ENCODE results near the gene NUP210.
A peak's percentile ranks its signal among the peaks of the same experiment; 100 is the strongest.

NUP210 gene

DNA sequence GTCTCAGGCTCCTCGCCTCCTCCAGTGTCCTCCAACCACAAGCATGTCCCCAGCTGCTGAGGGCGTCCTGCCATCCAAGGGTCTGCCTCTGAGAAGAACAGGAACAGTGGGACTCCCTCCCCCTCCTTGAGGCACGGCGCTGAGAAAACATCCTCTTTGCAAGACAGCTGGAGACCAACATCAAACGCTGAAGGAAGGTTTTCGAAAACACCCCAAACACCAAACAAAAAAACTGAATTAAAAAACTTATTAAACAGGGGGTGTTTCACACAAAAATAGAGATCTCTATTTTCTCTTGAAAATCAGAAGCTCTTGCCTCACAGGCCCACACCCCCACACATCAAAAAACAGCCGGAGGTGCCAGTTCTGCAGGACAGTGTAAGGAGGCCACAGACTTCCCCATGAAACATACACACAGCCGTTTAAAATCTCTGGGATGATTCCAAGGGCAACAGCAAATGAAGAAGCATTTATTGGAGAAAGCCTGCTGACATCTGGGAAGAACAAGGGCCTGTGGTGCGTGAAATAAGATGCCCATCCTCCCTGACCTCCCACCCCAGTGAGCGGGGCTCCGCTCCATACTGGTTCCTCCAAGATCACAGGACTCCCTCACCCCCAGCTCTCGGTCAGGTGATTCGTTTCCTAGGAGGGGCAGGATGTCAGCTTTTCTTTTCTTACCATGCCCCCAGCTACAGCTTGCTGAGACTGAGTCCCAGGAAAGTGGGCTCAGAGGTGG, 71.3 kb downstream of the NUP210 start:
- H3K4me3 ChIP-seq (ENCODE audit: low read length): no peak overlapping the region
- no peaks in the 10 kb centered on the region for H3K9me3 ChIP-seq (ENCODE audit: control insufficient read depth, insufficient read depth, low read length)
- H3K4me1 ChIP-seq (ENCODE audit: control insufficient read depth, insufficient read depth, low read length): peaks cover 22% of the 10 kb centered on the region
- H3K27ac ChIP-seq (ENCODE audit: low read length): peak overlapping the region; percentile 22
- DNase-seq (ENCODE audit: low read depth, low spot score): no peak
- WGBS (ENCODE audit: insufficient coverage, insufficient read length): no CpG with 5 or more reads among the region's 13 CpGs
- peaks cover 8% of the 10 kb centered on the region for H3K36me3 ChIP-seq (ENCODE audit: control insufficient read depth, insufficient read depth, low read length)
- no peaks in the 10 kb centered on the region for H3K27me3 ChIP-seq (ENCODE audit: control insufficient read depth, insufficient read depth, low read length)

DNA sequence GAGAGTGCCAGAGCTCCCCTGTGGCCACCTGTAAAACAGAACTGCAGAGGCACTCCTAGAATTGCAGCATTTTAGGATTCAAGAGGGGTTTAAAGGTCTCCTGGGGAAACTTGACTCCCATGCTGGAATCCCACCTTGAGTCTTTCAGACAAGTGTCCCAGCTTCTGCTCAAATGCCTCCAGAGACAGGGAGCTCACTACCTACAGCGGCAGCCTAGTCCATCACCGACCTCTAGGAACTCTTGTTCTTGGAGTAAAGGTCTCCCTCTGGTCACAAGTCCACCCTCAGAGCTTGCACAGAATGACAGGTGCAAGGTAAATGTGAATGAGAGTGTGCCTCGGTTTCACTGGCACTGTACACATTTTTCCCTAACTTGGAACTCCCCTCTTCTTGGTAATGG, 72.0 kb downstream of the NUP210 start:
- Histone ChIP-seq H3K36me3 (ENCODE audit: control insufficient read depth, insufficient read depth, low read length) (peaks cover 3% of the 10 kb centered on the region; the same call in 1 of the 2 replicates), H3K9me3 (ENCODE audit: control insufficient read depth, insufficient read depth, low read length) (no peaks in the 10 kb centered on the region), H3K27me3 (ENCODE audit: control insufficient read depth, insufficient read depth, low read length) (no peaks in the 10 kb centered on the region), H3K4me1 (ENCODE audit: control insufficient read depth, insufficient read depth, low read length) (peaks cover 22% of the 10 kb centered on the region), H3K27ac (ENCODE audit: low read length) (peak overlapping the region; percentile 98), H3K4me3 (ENCODE audit: low read length) (no peak overlapping the region)
- DNase-seq (ENCODE audit: low read depth, low spot score): no peak
- WGBS (ENCODE audit: insufficient coverage, insufficient read length): no CpG with 5 or more reads among the region's 3 CpGs

DNA sequence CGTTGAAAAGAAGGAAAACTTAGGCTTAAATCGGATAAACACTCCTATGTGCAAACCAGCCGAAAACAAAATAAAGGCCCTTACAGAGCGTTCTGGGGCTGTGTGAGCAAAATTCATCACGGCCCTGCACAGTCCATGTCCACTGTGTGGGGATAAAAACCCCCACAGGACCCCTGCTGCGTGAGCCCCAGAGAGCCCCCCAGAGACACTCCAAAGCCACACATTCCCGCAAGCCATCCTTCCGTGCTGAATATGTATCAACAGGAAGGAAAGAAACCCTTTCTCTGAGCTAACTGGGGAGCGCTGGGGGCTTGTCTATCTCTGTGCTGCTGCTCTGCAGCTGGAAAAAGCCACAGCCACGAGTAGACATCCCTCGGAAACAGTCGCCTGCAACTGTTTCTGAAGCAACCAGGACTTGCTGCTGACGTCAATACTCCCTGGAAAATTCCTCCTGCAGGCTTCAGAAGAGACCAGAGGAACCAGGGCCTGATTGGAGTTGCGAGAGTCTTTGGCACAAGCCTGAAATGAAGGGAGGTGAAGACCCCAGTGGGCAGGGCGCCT, 72.7 kb downstream of the NUP210 start:
- WGBS (ENCODE audit: insufficient coverage, insufficient read length): no CpG with 5 or more reads among the region's 15 CpGs
- Histone ChIP-seq H3K4me1 (ENCODE audit: control insufficient read depth, insufficient read depth, low read length) (peaks cover 22% of the 10 kb centered on the region), H3K36me3 (ENCODE audit: control insufficient read depth, insufficient read depth, low read length) (no peaks in the 10 kb centered on the region; the same call in 1 of the 2 replicates), H3K27me3 (ENCODE audit: control insufficient read depth, insufficient read depth, low read length) (no peaks in the 10 kb centered on the region), H3K27ac (ENCODE audit: low read length) (peak overlapping the region; percentile 98), H3K4me3 (ENCODE audit: low read length) (no peak overlapping the region), H3K9me3 (ENCODE audit: control insufficient read depth, insufficient read depth, low read length) (no peaks in the 10 kb centered on the region)
- no peak for DNase-seq (ENCODE audit: low read depth, low spot score)

DNA sequence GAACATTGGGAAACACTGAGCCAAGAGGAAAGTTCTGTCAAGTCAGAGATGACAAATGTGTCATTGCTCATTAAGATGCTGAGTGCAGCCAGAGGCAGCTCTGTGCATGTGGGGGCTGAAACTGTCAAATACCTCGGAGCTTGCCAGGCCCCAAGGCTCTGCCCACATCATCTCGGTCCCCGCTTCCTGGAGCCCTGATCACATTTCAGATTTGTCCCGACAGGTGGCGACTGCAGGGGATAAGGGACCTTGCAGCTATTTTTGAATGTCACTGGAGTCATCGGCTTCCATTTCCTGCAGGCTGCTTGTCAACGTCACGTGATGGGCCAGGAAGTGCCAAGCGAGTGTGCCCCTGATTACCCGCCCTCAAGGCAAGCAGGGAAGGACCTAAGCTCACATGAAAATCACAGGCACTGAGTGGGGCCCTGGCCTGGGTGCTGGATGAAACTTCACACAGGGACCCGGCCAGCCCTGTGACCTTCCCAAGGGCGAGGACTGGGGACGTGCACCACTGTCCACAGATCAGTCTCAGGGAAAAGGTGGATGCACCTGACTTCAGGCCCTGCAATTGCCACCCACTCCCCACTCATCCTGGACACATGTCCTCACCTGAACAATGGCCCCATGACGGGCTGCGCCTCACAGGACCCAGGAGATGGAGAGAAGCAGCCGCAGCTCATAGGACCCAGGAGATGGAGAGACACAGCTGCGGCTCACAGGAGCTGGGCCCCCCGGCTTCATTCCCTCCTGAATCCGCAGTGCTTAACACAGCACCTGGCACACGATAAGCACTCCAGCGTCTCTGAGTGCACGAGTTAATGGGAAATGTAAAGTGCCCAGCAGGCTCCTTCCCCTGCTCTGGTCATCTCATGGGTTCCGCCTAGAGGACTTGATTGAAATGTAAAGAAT, 73.4 kb downstream of the NUP210 start:
- Histone ChIP-seq H3K36me3 (ENCODE audit: control insufficient read depth, insufficient read depth, low read length) (no peaks in the 10 kb centered on the region; the same call in 1 of the 2 replicates), H3K27ac (ENCODE audit: low read length) (peak overlapping the region; percentile 20), H3K9me3 (ENCODE audit: control insufficient read depth, insufficient read depth, low read length) (no peaks in the 10 kb centered on the region), H3K27me3 (ENCODE audit: control insufficient read depth, insufficient read depth, low read length) (no peaks in the 10 kb centered on the region), H3K4me1 (ENCODE audit: control insufficient read depth, insufficient read depth, low read length) (peaks cover 22% of the 10 kb centered on the region), H3K4me3 (ENCODE audit: low read length) (no peak overlapping the region)
- DNase-seq (ENCODE audit: low read depth, low spot score): no peak
- no CpG with 5 or more reads among the region's 23 CpGs for WGBS (ENCODE audit: insufficient coverage, insufficient read length)

DNA sequence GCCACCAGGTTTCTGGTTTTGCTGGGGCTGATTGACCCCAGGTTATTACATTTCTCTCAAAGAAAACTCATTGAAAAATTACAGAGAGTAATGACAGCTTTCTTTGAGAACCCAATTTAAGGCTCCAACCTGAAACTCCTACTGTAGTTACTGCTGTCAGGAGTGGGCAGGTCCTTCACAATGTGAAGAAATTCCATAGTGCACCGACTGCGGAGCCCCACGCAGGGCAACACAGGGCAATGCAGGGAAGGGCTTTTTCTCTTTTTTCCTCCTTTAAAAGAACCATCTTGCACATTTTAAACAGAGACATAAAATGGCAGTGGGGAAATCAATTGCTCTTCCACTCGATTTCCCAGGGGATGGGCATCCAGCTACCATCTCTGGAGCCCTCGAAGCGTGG, 74.3 kb downstream of the NUP210 start:
- Histone ChIP-seq H3K36me3 (ENCODE audit: control insufficient read depth, insufficient read depth, low read length) (no peaks in the 10 kb centered on the region), H3K4me1 (ENCODE audit: control insufficient read depth, insufficient read depth, low read length) (peaks cover 22% of the 10 kb centered on the region)
- WGBS (ENCODE audit: insufficient coverage, insufficient read length): no CpG with 5 or more reads among the region's 6 CpGs

DNA sequence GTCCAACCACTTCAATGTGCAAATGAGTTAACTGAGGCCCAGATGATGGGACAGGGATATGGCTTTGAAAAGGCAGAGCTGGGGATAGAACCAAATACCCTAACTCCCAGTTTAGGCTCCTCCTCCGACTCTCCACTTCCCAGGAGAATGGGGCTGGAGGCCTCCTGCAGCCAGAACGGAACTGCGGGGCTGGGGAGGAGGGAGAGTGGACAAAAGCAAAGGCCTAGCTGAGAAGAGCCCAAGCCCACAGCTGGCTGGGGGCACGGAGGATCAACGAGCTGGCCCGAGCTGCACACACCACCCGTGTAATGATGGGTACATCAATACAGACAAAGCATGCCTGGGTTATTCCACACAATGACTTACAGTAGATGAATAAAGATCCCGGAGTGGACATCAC, 74.8 kb downstream of the NUP210 start:
- no CpG with 5 or more reads among the region's 8 CpGs for WGBS (ENCODE audit: insufficient coverage, insufficient read length)
- Histone ChIP-seq H3K36me3 (ENCODE audit: control insufficient read depth, insufficient read depth, low read length) (no peaks in the 10 kb centered on the region), H3K27ac (ENCODE audit: low read length) (no peak overlapping the region), H3K27me3 (ENCODE audit: control insufficient read depth, insufficient read depth, low read length) (no peaks in the 10 kb centered on the region), H3K9me3 (ENCODE audit: control insufficient read depth, insufficient read depth, low read length) (no peaks in the 10 kb centered on the region), H3K4me1 (ENCODE audit: control insufficient read depth, insufficient read depth, low read length) (peaks cover 22% of the 10 kb centered on the region), H3K4me3 (ENCODE audit: low read length) (no peak overlapping the region)
- no peak for DNase-seq (ENCODE audit: low read depth, low spot score)

More for the DNA sequence above, 74.3 kb downstream of the NUP210 start:
- H3K4me3 ChIP-seq (ENCODE audit: low read length): no peak overlapping the region
- no peak overlapping the region for H3K27ac ChIP-seq (ENCODE audit: low read length)
- no peaks in the 10 kb centered on the region for H3K27me3 ChIP-seq (ENCODE audit: control insufficient read depth, insufficient read depth, low read length)
- no peak for DNase-seq (ENCODE audit: low read depth, low spot score)
- H3K9me3 ChIP-seq (ENCODE audit: control insufficient read depth, insufficient read depth, low read length): no peaks in the 10 kb centered on the region

DNA sequence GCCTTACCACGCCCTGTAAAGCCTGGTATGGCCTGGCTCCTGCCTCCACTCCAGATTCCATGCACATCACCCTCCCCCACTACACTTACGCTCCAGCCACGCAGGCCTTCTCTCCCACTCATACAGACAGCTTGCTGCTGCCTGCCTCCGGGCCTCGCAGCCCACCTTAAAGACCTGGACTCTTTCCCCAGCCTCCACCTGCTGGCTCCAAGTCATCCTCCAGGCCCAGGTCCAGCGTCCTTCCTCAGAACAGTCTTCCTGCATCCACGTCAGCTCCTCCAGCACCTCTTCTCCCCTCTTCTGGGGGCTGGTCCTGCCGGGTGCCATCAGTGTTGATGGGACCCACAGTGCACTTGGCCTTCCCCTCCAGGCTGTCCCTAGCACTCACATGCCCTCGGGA, 75.5 kb downstream of the NUP210 start:
- WGBS (ENCODE audit: insufficient coverage, insufficient read length): no CpG with 5 or more reads among the region's 9 CpGs
- peaks cover 22% of the 10 kb centered on the region for H3K4me1 ChIP-seq (ENCODE audit: control insufficient read depth, insufficient read depth, low read length)
- H3K27ac ChIP-seq (ENCODE audit: low read length): no peak overlapping the region

DNA sequence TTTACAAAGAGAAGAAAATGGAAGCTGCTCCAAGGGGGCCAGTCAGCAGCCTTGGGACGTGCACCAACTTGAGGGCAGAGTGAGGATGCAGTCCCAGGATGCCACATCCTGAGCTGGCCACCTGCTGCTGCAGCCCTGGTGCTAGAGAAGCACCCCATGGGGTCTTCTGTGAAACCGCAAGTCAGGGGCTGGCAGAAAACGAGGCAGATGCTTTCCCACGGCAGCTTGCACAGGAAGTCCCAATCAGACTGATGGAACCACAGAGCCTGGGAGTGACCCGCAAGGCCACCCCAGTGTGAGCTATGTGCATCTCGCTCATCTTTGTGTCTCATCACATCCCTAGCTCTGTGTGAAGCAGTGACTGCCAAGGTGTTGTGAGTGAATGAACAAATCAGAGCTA, 76.5 kb downstream of the NUP210 start:
- peaks cover 16% of the 10 kb centered on the region for H3K4me1 ChIP-seq (ENCODE audit: control insufficient read depth, insufficient read depth, low read length)
- no peak overlapping the region for H3K27ac ChIP-seq (ENCODE audit: low read length)
- no peak for DNase-seq (ENCODE audit: low read depth, low spot score)
- no CpG with 5 or more reads among the region's 6 CpGs for whole genome bisulfite sequencing (ENCODE audit: insufficient coverage, insufficient read length)
- no peaks in the 10 kb centered on the region for H3K9me3 ChIP-seq (ENCODE audit: control insufficient read depth, insufficient read depth, low read length)
- no peaks in the 10 kb centered on the region for H3K27me3 ChIP-seq (ENCODE audit: control insufficient read depth, insufficient read depth, low read length)
- peaks cover 5% of the 10 kb centered on the region; the same call in 1 of the 2 replicates for H3K36me3 ChIP-seq (ENCODE audit: control insufficient read depth, insufficient read depth, low read length)
- H3K4me3 ChIP-seq (ENCODE audit: low read length): no peak overlapping the region

More for the DNA sequence above, 75.5 kb downstream of the NUP210 start:
- Histone ChIP-seq H3K36me3 (ENCODE audit: control insufficient read depth, insufficient read depth, low read length) (peaks cover 4% of the 10 kb centered on the region; the same call in 1 of the 2 replicates), H3K27me3 (ENCODE audit: control insufficient read depth, insufficient read depth, low read length) (no peaks in the 10 kb centered on the region), H3K4me3 (ENCODE audit: low read length) (no peak overlapping the region), H3K9me3 (ENCODE audit: control insufficient read depth, insufficient read depth, low read length) (no peaks in the 10 kb centered on the region)
- DNase-seq (ENCODE audit: low read depth, low spot score): no peak

DNA sequence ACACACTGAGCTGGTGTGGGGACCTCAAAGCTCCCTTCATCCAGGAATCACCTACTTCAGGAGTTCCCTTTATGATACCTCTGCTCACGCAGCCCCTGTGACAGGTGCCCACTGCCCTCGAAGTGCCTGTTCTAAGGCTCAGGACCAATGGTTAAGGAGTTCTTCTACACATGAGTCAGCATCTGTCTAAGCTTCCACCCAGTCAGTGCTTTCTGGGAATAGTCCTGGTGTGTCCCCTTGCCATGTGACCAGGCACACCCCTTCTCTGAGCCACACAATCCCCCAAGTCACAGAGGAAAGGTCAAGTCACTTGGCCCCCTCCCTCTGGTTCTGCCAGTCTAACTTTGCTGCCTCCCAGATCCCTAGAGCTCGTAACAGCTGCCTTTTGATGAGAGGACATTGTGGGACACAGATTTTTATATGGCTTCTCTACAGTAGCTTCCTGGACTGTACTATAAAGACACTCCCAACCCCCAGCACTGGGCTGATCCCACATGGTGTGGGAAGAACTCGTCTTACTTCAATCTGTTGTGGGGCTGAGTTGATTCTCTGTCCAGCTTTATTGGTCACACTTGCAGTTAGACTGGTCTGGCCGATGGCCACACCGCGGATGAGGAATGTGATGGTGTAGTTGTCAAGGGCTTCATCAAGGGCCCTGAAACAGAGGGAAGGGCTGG, 78.8 kb downstream of the NUP210 start:
- no CpG with 5 or more reads among the region's 7 CpGs for WGBS (ENCODE audit: insufficient coverage, insufficient read length)
- no peak overlapping the region for H3K27ac ChIP-seq (ENCODE audit: low read length)
- no peaks in the 10 kb centered on the region for H3K9me3 ChIP-seq (ENCODE audit: control insufficient read depth, insufficient read depth, low read length)
- H3K4me1 ChIP-seq (ENCODE audit: control insufficient read depth, insufficient read depth, low read length): peaks cover 6% of the 10 kb centered on the region
- H3K27me3 ChIP-seq (ENCODE audit: control insufficient read depth, insufficient read depth, low read length): no peaks in the 10 kb centered on the region
- DNase-seq (ENCODE audit: low read depth, low spot score): no peak
- no peak overlapping the region for H3K4me3 ChIP-seq (ENCODE audit: low read length)
- peaks cover 7% of the 10 kb centered on the region for H3K36me3 ChIP-seq (ENCODE audit: control insufficient read depth, insufficient read depth, low read length)

DNA sequence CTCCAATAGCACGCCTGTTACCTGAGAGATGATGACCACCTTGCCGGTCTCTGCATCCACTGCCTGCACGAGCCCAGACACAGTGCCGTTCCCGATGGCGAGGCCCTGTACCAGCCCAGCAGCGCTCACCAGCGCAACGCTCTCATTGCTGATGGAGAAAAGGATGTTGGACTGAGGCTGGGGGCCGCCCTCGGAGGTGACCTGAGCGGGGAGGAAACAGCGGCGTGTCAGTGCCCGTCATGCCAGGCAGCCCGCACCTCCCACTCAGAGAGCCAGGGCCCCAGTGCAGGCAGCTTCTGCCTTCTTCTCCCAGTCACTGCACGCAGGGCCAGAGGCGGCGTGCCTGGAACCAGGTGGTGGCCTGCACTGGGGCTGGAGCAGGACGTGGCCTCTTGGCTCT, 80.3 kb downstream of the NUP210 start:
- no CpG with 5 or more reads among the region's 20 CpGs for WGBS (ENCODE audit: insufficient coverage, insufficient read length)
- no peak overlapping the region for H3K4me3 ChIP-seq (ENCODE audit: low read length)
- peaks cover 14% of the 10 kb centered on the region for H3K36me3 ChIP-seq (ENCODE audit: control insufficient read depth, insufficient read depth, low read length)
- no peaks in the 10 kb centered on the region for H3K27me3 ChIP-seq (ENCODE audit: control insufficient read depth, insufficient read depth, low read length)
- H3K27ac ChIP-seq (ENCODE audit: low read length): no peak overlapping the region
- no peak for DNase-seq (ENCODE audit: low read depth, low spot score)
- H3K9me3 ChIP-seq (ENCODE audit: control insufficient read depth, insufficient read depth, low read length): no peaks in the 10 kb centered on the region
- no peaks in the 10 kb centered on the region; the same call in 1 of the 2 replicates for H3K4me1 ChIP-seq (ENCODE audit: control insufficient read depth, insufficient read depth, low read length)

All from iPS DF 6.9 (cell line).